Pancreas (tissue), 10 donors: ENCODE measurements around the gene DNAJB4. TPM values are rescaled to one million over a fixed set of nuclear protein-coding genes. Genes with fewer than 3 reads are reported as not detected.

Source experiments
- ATAC-seq, 4 donors: fragments of 200-7000 bp; cut with Tn5 transposase; one replicate each; pipeline versions ENCODE4 v1.8.0 to v1.9.1; 2020; ENCODE audit warnings: mild to moderate bottlenecking in 4 of 4, moderate library complexity in 4 of 4
- DNase-seq, 6 donors: peaks; one replicate each; pipeline ENCODE4 v3.0.0-alpha.2; 2020
- FAIRE-seq: peaks from 2 replicates; lab custom pipeline; 2012; peaks lifted over from hg19 to GRCh38; lab: Jason Lieb, UNC
- H3K27ac ChIP-seq, 4 donors: fragments of 200-600 bp; sonication (generic); 1 replicate in 3 of 4; 2 replicates in 1 of 4; pipeline versions ENCODE4 v1.5.0 to v1.8.0; 2020
- H3K27me3 ChIP-seq, 4 donors: fragments of 200-600 bp; one replicate each; pipeline ENCODE4 v1.8.0; 2021
- H3K36me3 ChIP-seq, 3 donors: fragments of 200-600 bp; sonication (generic) in 1 of 3; one replicate each; pipeline versions ENCODE4 v1.5.0 to v1.8.0; 2020 to 2021
- H3K4me1 ChIP-seq, 3 donors: fragments of 200-600 bp; one replicate each; pipeline ENCODE4 v1.8.0; 2021
- H3K4me3 ChIP-seq, 4 donors: fragments of 200-600 bp; sonication (generic) in 2 of 4; one replicate each; pipeline versions ENCODE4 v1.5.0 to v1.8.0; 2020 to 2021
- H3K9me3 ChIP-seq, 4 donors: fragments of 200-600 bp; one replicate each; pipeline ENCODE4 v1.8.0; 2021
- CTCF ChIP-seq, 4 donors: fragments of 200-600 bp; sonication (generic) in 3 of 4; IDR thresholded peaks; one replicate each; pipeline versions ENCODE4 v1.5.0 to v1.8.0; 2021; ENCODE audit warnings: antibody characterized with exemption in 4 of 4
- WGBS, 2 donors: extraction: QIAGEN DNeasy Blood & Tissue Kit; methylation state at CpG; one replicate each; pipeline ENCODE4 v1.1.7; 2013; 5-methylcytosine and 5-hydroxymethylcytosine counted together
- intact Hi-C, 3 donors: fragments of 100-400 bp; cut with DNase I; formaldehyde crosslinking; loops; one replicate each; pipeline versions ENCODE4 v1.11.1 to v1.14.2; 2022
- polyA plus RNA-seq, 2 donors: library from polyadenylated mRNA; stranded (reverse); fragments of 200-250 nt; gene quantifications; one replicate each; pipeline ENCODE4 v1.2.3, GENCODE V29; 2013
- total RNA-seq, 6 donors: library from RNA; stranded (reverse); fragmentation: NEBNext Ultra II Directional in 4 of 6; extraction: Animal tissue kit (Norgen Biotek cat#: 25700) in 4 of 6; gene quantifications; one replicate each; pipeline versions ENCODE4 v1.2.1 to v1.2.4, GENCODE V29; 2021 to 2023
- donor health status: healthy with polysubstance abuse.
- donor health status: DM: no; HTN: no; CAD: no; lungs with moderate emphysema.
- donor health status: DM: no; HTN: no; CAD: no.
- donor health status: control.
- donor health status: control.
- donor health status: Bipolar disorder and iron deficiency.
- donor health status: DM: yes; HTN: yes; CAD: no.
- donor health status: DM: no; HTN: no; CAD: no.
- donor health status: DM: no; HTN: no; CAD: no.
- donor health status: DM: yes; HTN: yes; CAD: no.

DNAJB4 gene
- total and polyA plus RNA-seq, 8 donors: 6.7 to 38.6 (median 20.7) TPM

DNA sequence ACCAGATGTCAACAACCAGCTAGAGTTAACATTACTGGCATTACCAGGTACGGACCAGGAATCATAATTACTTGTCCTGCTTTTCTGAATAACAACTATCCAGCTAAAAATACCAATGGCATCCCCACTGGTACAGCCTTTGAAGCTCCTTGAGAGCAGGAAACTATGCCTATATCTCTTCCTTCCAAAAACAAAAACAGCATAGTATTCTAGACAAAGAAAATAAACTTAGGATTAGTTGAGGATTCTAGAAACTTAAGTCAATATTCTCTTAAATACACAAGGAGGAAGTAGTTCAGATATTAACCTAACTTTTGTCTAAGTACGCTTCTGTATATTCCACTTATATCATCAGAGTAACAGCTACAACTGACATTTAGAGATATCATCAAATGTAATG, 28.8 kb upstream of the DNAJB4 start:
- ATAC-seq (no peak), FAIRE-seq (no peak)
- WGBS, 2 donors: 10 to 13% methylated on average over 2 of the region's 2 CpGs

DNA sequence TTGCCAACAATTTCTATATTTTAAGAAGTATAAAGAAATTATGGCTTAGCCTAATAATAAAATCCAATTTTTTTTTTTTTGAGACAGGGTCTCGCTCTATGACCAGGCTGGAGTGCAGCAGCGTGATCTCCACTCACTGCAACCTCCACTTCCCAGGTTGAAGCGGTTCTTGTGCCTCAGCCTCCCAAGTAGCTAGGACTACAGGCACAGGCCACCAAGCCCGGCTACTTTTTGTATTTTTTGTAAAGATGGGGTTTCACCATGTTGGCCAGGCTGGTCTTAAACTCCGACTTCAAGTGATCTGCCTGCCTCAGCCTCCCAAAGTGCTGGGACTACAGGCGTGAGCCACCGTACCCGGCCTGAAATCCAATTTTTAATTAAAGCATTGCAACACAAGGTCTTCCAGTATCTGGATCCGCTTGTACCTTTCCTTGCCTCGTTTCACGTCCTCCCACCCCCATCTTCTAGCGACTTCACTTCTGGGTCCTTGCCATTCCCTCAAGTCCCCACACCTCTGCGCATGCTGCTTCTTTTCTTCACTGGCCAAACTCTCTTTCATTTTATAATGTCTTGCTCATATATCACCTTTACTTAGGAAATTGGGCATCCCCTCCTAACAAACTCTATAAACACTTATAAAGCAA, 28.2 kb upstream of the DNAJB4 start:
- ATAC-seq: no peak
- Histone ChIP-seq H3K27me3 (no peaks in the 10 kb centered on the region), H3K4me1 (peaks cover 4 to 28% (median 19%) of the 10 kb centered on the region in 3 donors), H3K9me3 (no peaks in the 10 kb centered on the region), H3K27ac (peak overlapping the region in 2 of 4 donors; percentile 98 to 99), H3K4me3 (peak overlapping the region in 3 of 4 donors; percentile 61 to 76 (median 62)), H3K36me3 (no peaks in the 10 kb centered on the region)
- intact Hi-C loops: loop anchor here in 1 of 3 donors (5.0 kb wide), 1 partner anchor 136 kb away; no protein-coding TSS in a partner anchor
- no peak for DNase-seq
- FAIRE-seq: no peak
- WGBS, 2 donors: 25 to 34% methylated on average over 13 of the region's 13 CpGs
- TF ChIP-seq CTCF (IDR thresholded peaks at IDR 0.05): no peak

More for the DNA sequence above, 28.8 kb upstream of the DNAJB4 start:
- intact Hi-C loops: loop anchor here in 1 of 3 donors (5.0 kb wide), 1 partner anchor 136 kb away; no protein-coding TSS in a partner anchor
- H3K4me1 ChIP-seq: peaks cover 3 to 26% (median 16%) of the 10 kb centered on the region in 3 donors
- H3K27ac ChIP-seq: peak overlapping the region in 2 of 4 donors; percentile 98 to 99
- no peaks in the 10 kb centered on the region for H3K9me3 ChIP-seq
- H3K36me3 ChIP-seq: no peaks in the 10 kb centered on the region
- DNase-seq: no peak
- no peaks in the 10 kb centered on the region for H3K27me3 ChIP-seq
- no peak for TF ChIP-seq CTCF (IDR thresholded peaks at IDR 0.05)
- H3K4me3 ChIP-seq: peak overlapping the region in 2 of 4 donors; percentile 62 to 76

GRCh38 chr1:77977989-77978292, 26.8 kb upstream of the DNAJB4 start:
- Histone ChIP-seq H3K4me1 (peaks cover 4 to 28% (median 21%) of the 10 kb centered on the region in 3 donors), H3K9me3 (no peaks in the 10 kb centered on the region), H3K27ac (peak overlapping the region; percentile 93 to 99 (median 96)), H3K4me3 (peak overlapping the region; percentile 52 to 76 (median 62)), H3K36me3 (no peaks in the 10 kb centered on the region), H3K27me3 (no peaks in the 10 kb centered on the region)
- DNase-seq: no peak
- no peak for FAIRE-seq
- intact Hi-C loops: loop anchor here in 1 of 3 donors (5.0 kb wide), 1 partner anchor 134 kb away; no protein-coding TSS in a partner anchor
- TF ChIP-seq CTCF (IDR thresholded peaks at IDR 0.05): no peak
- ATAC-seq: no peak
- WGBS, 2 donors: 0% methylated on average over 5 of the region's 5 CpGs

GRCh38 chr1:77978293-77978968, 26.3 kb upstream of the DNAJB4 start:
- TF ChIP-seq CTCF (IDR thresholded peaks at IDR 0.05): no peak
- intact Hi-C loops: loop anchor here in 1 of 3 donors (5.0 kb wide), 1 partner anchor 134 kb away; no protein-coding TSS in a partner anchor
- DNase-seq (peak in 3 of 6 donors; percentile 65 to 81 (median 74)), FAIRE-seq (no peak), ATAC-seq (peak; percentile 62 to 80 (median 68))
- WGBS, 2 donors: 0% methylated on average over 34 of the region's 34 CpGs
- Histone ChIP-seq H3K27me3 (no peaks in the 10 kb centered on the region), H3K36me3 (no peaks in the 10 kb centered on the region), H3K4me3 (peak overlapping the region; percentile 52 to 76 (median 62)), H3K4me1 (peaks cover 4 to 28% (median 21%) of the 10 kb centered on the region in 3 donors), H3K27ac (peak overlapping the region; percentile 93 to 99 (median 96)), H3K9me3 (no peaks in the 10 kb centered on the region)
